HepG2 (cell line): ENCODE measurements around the gene H6PD. TPM values are rescaled to one million over a fixed set of nuclear protein-coding genes. Genes with fewer than 3 reads are reported as not detected.

ENCODE experiments used
- ATAC-seq: fragments of 200-7000 bp; cut with Tn5 transposase; 3 replicates; pipeline ENCODE4 v1.9.1; 2020; ENCODE audit warnings: mild to moderate bottlenecking, moderate library complexity
- BruUV-seq: library from RNA; stranded (reverse); fragments of 400-500 nt; replicated peaks from 2 replicates; lab custom pipeline; 2021; lab: Mats Ljungman, UMichigan
- CTCF ChIA-PET: fragments of 300-600 bp; formaldehyde crosslinking; extraction: SDS; loops from one replicate; lab custom pipeline; 2021; ENCODE audit warnings: low total read pairs, inconsistent platforms, low intra/inter-chr PET ratio; lab: Yijun Ruan, JAX
- POLR2A ChIA-PET: fragments of 350-600 bp; sonication (Branson Sonifier 250); formaldehyde crosslinking; loops from one replicate; lab custom pipeline; 2020; ENCODE audit warnings: antibody characterized with exemption, inconsistent platforms; lab: Yijun Ruan, JAX
- DNase-seq: peaks from one replicate; pipeline ENCODE4 v3.0.0-alpha.2; 2015; ENCODE audit warnings: low spot score
- FAIRE-seq: peaks from 3 replicates; lab custom pipeline; 2011; peaks lifted over from hg19 to GRCh38; lab: Jason Lieb, UNC
- H2AFZ ChIP-seq: one replicate; pipeline ENCODE4 v1.6.1; 2011; ENCODE audit warnings: low read length, inconsistent platforms
- H3K27ac ChIP-seq: fragments of 300-600 bp; 3 replicates; pipeline ENCODE4 v1.8.0; 2011; ENCODE audit warnings: mixed run types, mild to moderate bottlenecking, mixed read lengths, low read length, inconsistent platforms; ENCODE audit not compliant: insufficient read depth; ENCODE audit errors: extremely low read length
- H3K27me3 ChIP-seq, 2 experiments: fragments of 200-600 bp in 1 of 2; 2 replicates in 1 of 2; 3 replicates in 1 of 2; pipeline versions ENCODE4 v1.6.0 to v1.8.0; 2011; ENCODE audit warnings: low read length in 2 of 2, mild to moderate bottlenecking in 2 of 2, moderate library complexity in 2 of 2, inconsistent platforms in 1 of 2; ENCODE audit not compliant: insufficient read depth in 2 of 2, control insufficient read depth in 1 of 2
- H3K36me3 ChIP-seq, 2 experiments: fragments of 200-600 bp in 1 of 2; replicated peaks in 1 of 2; 2 replicates in 1 of 2; 3 replicates in 1 of 2; pipeline versions ENCODE4 v1.5.1 to v1.8.0; 2011; ENCODE audit warnings: low read length in 2 of 2, inconsistent platforms in 1 of 2; ENCODE audit not compliant: insufficient read depth in 2 of 2, control insufficient read depth in 1 of 2
- H3K4me1 ChIP-seq: 2 replicates; pipeline ENCODE4 v1.5.1; 2012; ENCODE audit warnings: low read length, inconsistent platforms; ENCODE audit not compliant: insufficient read depth
- H3K4me2 ChIP-seq: 2 replicates; pipeline ENCODE4 v1.6.0; 2011; ENCODE audit warnings: low read depth, low read length, inconsistent platforms
- H3K4me3 ChIP-seq, 3 experiments: fragments of 200-600 bp in 1 of 3; sonication (generic), shearing (Covaris generic) in 1 of 3; replicated peaks in 1 of 3; 2 replicates each; pipeline ENCODE4 v1.5.1; 2011 to 2016; ENCODE audit warnings: low read length in 3 of 3, inconsistent platforms in 2 of 3, low read depth in 2 of 3, mild to moderate bottlenecking in 2 of 3, control low read depth in 1 of 3, mixed read lengths in 1 of 3; ENCODE audit not compliant: insufficient read depth in 1 of 3
- H3K79me2 ChIP-seq: one replicate; pipeline ENCODE4 v1.6.1; 2011; ENCODE audit warnings: low read length, inconsistent platforms; ENCODE audit not compliant: insufficient read depth
- H3K9ac ChIP-seq: 2 replicates; pipeline ENCODE4 v1.6.0; 2011; ENCODE audit warnings: mild to moderate bottlenecking, low read depth, low read length, inconsistent platforms; ENCODE audit not compliant: insufficient read depth
- H3K9me3 ChIP-seq: 2 replicates; pipeline ENCODE4 v1.5.1; 2012; ENCODE audit warnings: mild to moderate bottlenecking, low read length
- H4K20me1 ChIP-seq: 2 replicates; pipeline ENCODE4 v1.6.0; 2011; ENCODE audit warnings: inconsistent platforms, mild to moderate bottlenecking, low read length, moderate library complexity; ENCODE audit not compliant: insufficient read depth
- AGO1 ChIP-seq: fragments of 200-400 bp; formaldehyde crosslinking; IDR thresholded peaks from 2 replicates; pipeline ENCODE4 v1.6.1; 2017; ENCODE audit warnings: mild to moderate bottlenecking, low read depth, low read length, moderate library complexity; ENCODE audit not compliant: poor library complexity, severe bottlenecking
- ESRRA ChIP-seq: sonication (generic); formaldehyde crosslinking; IDR thresholded peaks from 2 replicates; pipeline ENCODE4 v1.5.1; 2020; ENCODE audit warnings: mild to moderate bottlenecking, low read depth, missing genetic modification reagents
- HDAC6 ChIP-seq: fragments of 200-600 bp; sonication (generic); IDR thresholded peaks from 2 replicates; pipeline ENCODE4 v1.7.0; 2017; ENCODE audit warnings: mild to moderate bottlenecking, antibody characterized with exemption, low read length, low read depth
- ONECUT2 ChIP-seq: sonication (generic); formaldehyde crosslinking; IDR thresholded peaks from 2 replicates; pipeline ENCODE4 v1.4.0; 2020; ENCODE audit warnings: missing genetic modification reagents
- POLR2AphosphoS5 ChIP-seq: IDR thresholded peaks from 2 replicates; pipeline ENCODE4 v1.6.1; 2012; ENCODE audit warnings: low read depth, low read length
- SAFB2 ChIP-seq: sonication (generic); formaldehyde crosslinking; IDR thresholded peaks from 2 replicates; pipeline ENCODE4 v1.5.1; 2020; ENCODE audit warnings: missing genetic modification reagents, low read depth, mild to moderate bottlenecking, borderline replicate concordance
- SIX1 ChIP-seq: sonication (generic); formaldehyde crosslinking; IDR thresholded peaks from 2 replicates; pipeline ENCODE4 v1.4.0; 2020; ENCODE audit warnings: missing genetic modification reagents, borderline replicate concordance
- WIZ ChIP-seq: sonication (generic); formaldehyde crosslinking; IDR thresholded peaks from 2 replicates; pipeline ENCODE4 v1.5.1; 2020; ENCODE audit warnings: mild to moderate bottlenecking, missing genetic modification reagents
- ZBTB42 ChIP-seq: sonication (generic); formaldehyde crosslinking; IDR thresholded peaks from 2 replicates; pipeline ENCODE4 v1.5.0; 2020; ENCODE audit warnings: mild to moderate bottlenecking, missing genetic modification reagents
- ZFP36 ChIP-seq: fragments of 150-350 bp; IDR thresholded peaks from 2 replicates; pipeline ENCODE4 v1.6.1; 2018; ENCODE audit warnings: borderline replicate concordance, low read length, low read depth; ENCODE audit not compliant: partially characterized antibody
- ZFP36L1 ChIP-seq: sonication (generic); formaldehyde crosslinking; IDR thresholded peaks from 2 replicates; pipeline ENCODE4 v1.8.0; 2022; ENCODE audit warnings: mild to moderate bottlenecking, missing genetic modification reagents, moderate library complexity
- ZNF136 ChIP-seq: sonication (generic); formaldehyde crosslinking; IDR thresholded peaks from 2 replicates; pipeline ENCODE4 v1.8.1; 2022; ENCODE audit warnings: low read depth, mild to moderate bottlenecking, moderate library complexity, missing genetic modification reagents
- ZNF333 ChIP-seq: sonication (generic); formaldehyde crosslinking; IDR thresholded peaks from 2 replicates; pipeline ENCODE4 v1.4.0; 2020; ENCODE audit warnings: mild to moderate bottlenecking, missing genetic modification reagents, borderline replicate concordance
- ZNF607 ChIP-seq: sonication (generic); formaldehyde crosslinking; IDR thresholded peaks from 2 replicates; pipeline ENCODE4 v1.5.1; 2020; ENCODE audit warnings: missing genetic modification reagents, mild to moderate bottlenecking, borderline replicate concordance
- WGBS: methylation state at CpG from one replicate; pipeline ENCODE4 v1.1.6; 2017; ENCODE audit warnings: low lambda C conversion rate; 5-methylcytosine and 5-hydroxymethylcytosine counted together
- in situ Hi-C: cut with HindIII; loops from 2 replicates; pipeline ENCODE4 v1.10.0; 2017; ENCODE audit warnings: low pct_unique_long_range_greater_than_20kb; ENCODE audit not compliant: extremely low pct_ligation_motif_present
- intact Hi-C: fragments of 100-400 bp; cut with micrococcal nuclease; formaldehyde crosslinking; loops from one replicate; pipeline ENCODE4 v1.10.0; 2022; ENCODE audit not compliant: unreplicated experiment
- polyA plus RNA-seq, 8 experiments: library from polyadenylated mRNA; depleted of rRNA in 3 of 8; stranded (reverse) in 7 of 8; unstranded in 1 of 8; fragments of >200 nt; fragmentation: Illumina TruSeq in 4 of 8; extraction: Trizol in 4 of 8; gene quantifications; 2 replicates each; pipeline versions ENCODE4 v1.2.1 to v1.2.3, GENCODE V29; 2011 to 2016; ENCODE audit warnings: low read depth in 4 of 8, missing spikeins in 1 of 8, mixed read lengths in 1 of 8; ENCODE audit not compliant: insufficient read depth in 1 of 8
- total RNA-seq, 5 experiments: library from RNA; depleted of rRNA; stranded (reverse); fragments of >200 nt; fragmentation: Illumina TruSeq; extraction: Trizol; gene quantifications; 2 replicates each; pipeline ENCODE4 v1.2.3, GENCODE V29; 2016; ENCODE audit warnings: low read depth in 1 of 5
- TF ChIP-seq, protein P1 (sequence below): sonication (generic); formaldehyde crosslinking; IDR thresholded peaks from 2 replicates; pipeline ENCODE4 v1.5.1; 2020; ENCODE audit warnings: missing genetic modification reagents, mild to moderate bottlenecking, borderline replicate concordance

Gene H6PD
- total and polyA plus RNA-seq, 2 of the 13 experiments (the other 11 are each of a cell fraction or from before 2014, with no cell fraction given), result 9.3 to 14.1 TPM

DNA sequence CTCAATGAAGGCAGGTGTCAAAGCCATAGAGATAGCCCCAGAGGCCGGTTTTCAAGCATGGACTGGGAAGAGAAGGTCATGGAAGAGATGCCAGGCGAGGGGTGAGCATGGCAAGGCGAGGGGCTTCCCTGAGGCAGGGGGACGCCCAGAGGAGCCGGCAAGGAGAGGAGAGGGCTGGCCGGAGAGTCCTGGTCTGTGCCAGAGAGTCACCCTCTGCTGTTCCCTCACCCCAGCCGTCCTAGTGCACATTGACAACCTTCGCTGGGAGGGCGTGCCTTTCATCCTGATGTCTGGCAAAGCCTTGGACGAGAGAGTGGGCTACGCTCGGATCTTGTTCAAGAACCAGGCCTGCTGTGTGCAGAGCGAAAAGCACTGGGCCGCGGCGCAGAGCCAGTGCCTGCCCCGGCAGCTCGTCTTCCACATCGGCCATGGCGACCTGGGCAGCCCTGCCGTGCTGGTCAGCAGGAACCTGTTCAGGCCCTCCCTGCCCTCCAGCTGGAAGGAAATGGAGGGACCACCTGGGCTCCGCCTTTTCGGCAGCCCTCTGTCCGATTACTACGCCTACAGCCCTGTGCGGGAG lies 28.8 kb downstream of the H6PD start:
- 93% methylated on average over 11 of the region's 26 CpGs for WGBS
- Histone ChIP-seq H3K4me2 (no peak overlapping the region), H2AFZ (no peak overlapping the region), H3K4me1 (no peaks in the 10 kb centered on the region; the same call in 1 of the 2 replicates), H3K9me3 (no peaks in the 10 kb centered on the region), H3K27ac (no peak overlapping the region), H3K4me3 (no peak overlapping the region)
- POLR2A ChIA-PET, result no interaction called here
- FAIRE-seq (no peak), ATAC-seq (no peak)
- in situ Hi-C loops, result no loop called here
- no TSS peak for BruUV-seq
- intact Hi-C loops, result no loop called here
- TF ChIP-seq SAFB2, result no peak
- TF ChIP-seq ZNF607 (CRISPR knock-in tag), result no peak
- TF ChIP-seq ZFP36L1 (CRISPR knock-in tag), result no peak
- TF ChIP-seq ONECUT2, result no peak
- no peak for TF ChIP-seq SIX1 (CRISPR knock-in tag)
- no peak for TF ChIP-seq ZFP36
- TF ChIP-seq POLR2AphosphoS5, result no peak
- TF ChIP-seq ZNF333 (CRISPR knock-in tag), result no peak
- TF ChIP-seq, protein P1, sequence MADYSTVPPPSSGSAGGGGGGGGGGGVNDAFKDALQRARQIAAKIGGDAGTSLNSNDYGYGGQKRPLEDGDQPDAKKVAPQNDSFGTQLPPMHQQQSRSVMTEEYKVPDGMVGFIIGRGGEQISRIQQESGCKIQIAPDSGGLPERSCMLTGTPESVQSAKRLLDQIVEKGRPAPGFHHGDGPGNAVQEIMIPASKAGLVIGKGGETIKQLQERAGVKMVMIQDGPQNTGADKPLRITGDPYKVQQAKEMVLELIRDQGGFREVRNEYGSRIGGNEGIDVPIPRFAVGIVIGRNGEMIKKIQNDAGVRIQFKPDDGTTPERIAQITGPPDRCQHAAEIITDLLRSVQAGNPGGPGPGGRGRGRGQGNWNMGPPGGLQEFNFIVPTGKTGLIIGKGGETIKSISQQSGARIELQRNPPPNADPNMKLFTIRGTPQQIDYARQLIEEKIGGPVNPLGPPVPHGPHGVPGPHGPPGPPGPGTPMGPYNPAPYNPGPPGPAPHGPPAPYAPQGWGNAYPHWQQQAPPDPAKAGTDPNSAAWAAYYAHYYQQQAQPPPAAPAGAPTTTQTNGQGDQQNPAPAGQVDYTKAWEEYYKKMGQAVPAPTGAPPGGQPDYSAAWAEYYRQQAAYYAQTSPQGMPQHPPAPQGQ (CRISPR knock-in tag), result no peak
- no peak for TF ChIP-seq ZBTB42 (CRISPR knock-in tag)
- TF ChIP-seq ZNF136 (CRISPR knock-in tag), result no peak
- no peak for TF ChIP-seq WIZ (CRISPR knock-in tag)
- TF ChIP-seq AGO1, result no peak
- TF ChIP-seq ESRRA (CRISPR knock-in tag), result no peak
- no peak for TF ChIP-seq HDAC6
- TF ChIP-seq, all 625 proteins: peak for 0
- CTCF ChIA-PET, result no interaction called here
- H4K20me1 ChIP-seq, result no peaks in the 10 kb centered on the region
- no peak for DNase-seq
- H3K9ac ChIP-seq, result no peak overlapping the region
- H3K79me2 ChIP-seq, result peaks cover 20% of the 10 kb centered on the region
- H3K27me3 ChIP-seq, result no peaks in the 10 kb centered on the region
- peaks cover 2 to 9% of the 10 kb centered on the region in 2 experiments; a peak in 2 of 5 replicates for H3K36me3 ChIP-seq
